Tibial nerve (tissue), 4 donors: ENCODE data around the gene CSF3.

Source experiments
- EP300 ChIP-seq, 2 donors: sonication (generic); formaldehyde crosslinking; IDR thresholded peaks; one replicate each; pipeline ENCODE4 v1.6.1; 2017; ENCODE audit warnings: antibody characterized with exemption in 2 of 2, mild to moderate bottlenecking in 1 of 2
- TF ChIP-seq, protein P1 (sequence below), 5 experiments: fragments of 200-600 bp in 3 of 5; fragments of 450-650 bp in 2 of 5; sonication (generic) in 3 of 5; IDR thresholded peaks; one replicate each; pipeline ENCODE4 v1.5.1; 2016 to 2019; ENCODE audit warnings: antibody characterized with exemption in 5 of 5, mild to moderate bottlenecking in 3 of 5, moderate library complexity in 2 of 5

DNA sequence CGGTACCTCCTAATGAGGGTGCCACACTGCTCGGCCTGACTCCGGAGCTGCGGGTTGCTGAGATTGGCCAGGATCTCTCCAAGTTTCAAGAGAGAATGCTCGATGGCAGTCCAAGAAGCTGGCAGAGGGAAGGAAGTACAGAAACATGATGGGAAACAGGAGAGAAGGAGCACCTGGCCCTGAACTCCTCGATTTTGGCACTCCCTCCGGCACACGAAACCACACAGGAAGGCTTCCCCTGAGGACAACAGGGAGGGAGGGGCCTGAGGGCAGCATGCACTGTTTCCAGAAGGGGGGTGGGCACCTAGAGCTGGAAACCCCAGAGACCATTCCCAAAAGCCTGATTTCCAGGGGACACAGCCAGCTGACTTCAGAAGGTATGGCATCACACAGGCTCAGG, 18.1 kb downstream of the CSF3 start:
- TF ChIP-seq, protein P1, sequence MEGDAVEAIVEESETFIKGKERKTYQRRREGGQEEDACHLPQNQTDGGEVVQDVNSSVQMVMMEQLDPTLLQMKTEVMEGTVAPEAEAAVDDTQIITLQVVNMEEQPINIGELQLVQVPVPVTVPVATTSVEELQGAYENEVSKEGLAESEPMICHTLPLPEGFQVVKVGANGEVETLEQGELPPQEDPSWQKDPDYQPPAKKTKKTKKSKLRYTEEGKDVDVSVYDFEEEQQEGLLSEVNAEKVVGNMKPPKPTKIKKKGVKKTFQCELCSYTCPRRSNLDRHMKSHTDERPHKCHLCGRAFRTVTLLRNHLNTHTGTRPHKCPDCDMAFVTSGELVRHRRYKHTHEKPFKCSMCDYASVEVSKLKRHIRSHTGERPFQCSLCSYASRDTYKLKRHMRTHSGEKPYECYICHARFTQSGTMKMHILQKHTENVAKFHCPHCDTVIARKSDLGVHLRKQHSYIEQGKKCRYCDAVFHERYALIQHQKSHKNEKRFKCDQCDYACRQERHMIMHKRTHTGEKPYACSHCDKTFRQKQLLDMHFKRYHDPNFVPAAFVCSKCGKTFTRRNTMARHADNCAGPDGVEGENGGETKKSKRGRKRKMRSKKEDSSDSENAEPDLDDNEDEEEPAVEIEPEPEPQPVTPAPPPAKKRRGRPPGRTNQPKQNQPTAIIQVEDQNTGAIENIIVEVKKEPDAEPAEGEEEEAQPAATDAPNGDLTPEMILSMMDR (IDR thresholded peaks at IDR 0.05), result no peak
- TF ChIP-seq EP300 (IDR thresholded peaks at IDR 0.05), result no peak
